ENCODE measurements around the gene NDUFB8.

Gene NDUFB8

GRCh38 chr10:100551738-100552137 lies 22.1 kb upstream of the NDUFB8 start:
- in situ Hi-C loops (cut with MboI; ENCODE audit: low pct_unique_long_range_greater_than_20kb, low sequenced_read_pairs): no loop called here
- no peak for DNase-seq

GRCh38 chr10:100551196-100551595 lies 21.5 kb upstream of the NDUFB8 start:
- in situ Hi-C loops (cut with MboI; ENCODE audit: low pct_unique_long_range_greater_than_20kb, low sequenced_read_pairs): no loop called here
- no peak for DNase-seq

GRCh38 chr10:100544950-100545349 lies 15.3 kb upstream of the NDUFB8 start:
- in situ Hi-C loops (cut with MboI; ENCODE audit: low pct_unique_long_range_greater_than_20kb, low sequenced_read_pairs): no loop called here
- DNase-seq: no peak

GRCh38 chr10:100537475-100537874 lies 7.8 kb upstream of the NDUFB8 start:
- in situ Hi-C loops (cut with MboI; ENCODE audit: low pct_unique_long_range_greater_than_20kb, low sequenced_read_pairs): no loop called here
- no peak for DNase-seq

GRCh38 chr10:100535715-100536353 lies 6.2 kb upstream of the NDUFB8 start, which contains the start of gene HIF1AN:
TSS of gene HIF1AN (plus strand) at chr10:100535943. CDS start at chr10:100535959, 16 bp downstream.
- in situ Hi-C loops (cut with MboI; ENCODE audit: low pct_unique_long_range_greater_than_20kb, low sequenced_read_pairs): no loop called here
- DNase-seq: peak; percentile 98

GRCh38 chr10:100535338-100535714 lies 5.7 kb upstream of the NDUFB8 start:
- in situ Hi-C loops (cut with MboI; ENCODE audit: low pct_unique_long_range_greater_than_20kb, low sequenced_read_pairs): no loop called here
- DNase-seq: no peak

GRCh38 chr10:100534726-100535125 lies 5.1 kb upstream of the NDUFB8 start:
- no peak for DNase-seq
- in situ Hi-C loops (cut with MboI; ENCODE audit: low pct_unique_long_range_greater_than_20kb, low sequenced_read_pairs): no loop called here

- in situ Hi-C loops (cut with MboI; ENCODE audit: low pct_unique_long_range_greater_than_20kb, low sequenced_read_pairs): no loop called here
- no peak for DNase-seq
Measured at GRCh38 chr10:100531761-100532160, 2.1 kb upstream of the NDUFB8 start.

GRCh38 chr10:100528921-100529474 lies 673 bp downstream of the NDUFB8 start:
- peak; percentile 37 for DNase-seq
- in situ Hi-C loops (cut with MboI; ENCODE audit: low pct_unique_long_range_greater_than_20kb, low sequenced_read_pairs): no loop called here

GRCh38 chr10:100528123-100528886 lies 1.4 kb downstream of the NDUFB8 start:
- no peak for DNase-seq
- in situ Hi-C loops (cut with MboI; ENCODE audit: low pct_unique_long_range_greater_than_20kb, low sequenced_read_pairs): no loop called here

- DNase-seq: no peak
- in situ Hi-C loops (cut with MboI; ENCODE audit: low pct_unique_long_range_greater_than_20kb, low sequenced_read_pairs): loop anchor here (25.0 kb wide), 1 partner anchor 187 kb away; the partner anchor contains the start of genes PKD2L1 and SCD
Measured at GRCh38 chr10:100524638-100525037, 5.0 kb downstream of the NDUFB8 start.

- DNase-seq: no peak
- in situ Hi-C loops (cut with MboI; ENCODE audit: low pct_unique_long_range_greater_than_20kb, low sequenced_read_pairs): loop anchor here (25.0 kb wide), 1 partner anchor 187 kb away; the partner anchor contains the start of genes PKD2L1 and SCD
Measured at GRCh38 chr10:100524206-100524605, 5.5 kb downstream of the NDUFB8 start.

GRCh38 chr10:100522945-100523344 lies 6.7 kb downstream of the NDUFB8 start:
- in situ Hi-C loops (cut with MboI; ENCODE audit: low pct_unique_long_range_greater_than_20kb, low sequenced_read_pairs): loop anchor here (25.0 kb wide), 1 partner anchor 186 kb away; the partner anchor contains the start of genes PKD2L1 and SCD

GRCh38 chr10:100522107-100522801 lies 7.4 kb downstream of the NDUFB8 start:
- DNase-seq: no peak
- in situ Hi-C loops (cut with MboI; ENCODE audit: low pct_unique_long_range_greater_than_20kb, low sequenced_read_pairs): loop anchor here (25.0 kb wide), 1 partner anchor 185 kb away; the partner anchor contains the start of genes PKD2L1 and SCD

More at GRCh38 chr10:100522945-100523344, 6.7 kb downstream of the NDUFB8 start:
- DNase-seq: no peak

GRCh38 chr10:100520811-100521210 lies 8.9 kb downstream of the NDUFB8 start:
- DNase-seq: no peak
- in situ Hi-C loops (cut with MboI; ENCODE audit: low pct_unique_long_range_greater_than_20kb, low sequenced_read_pairs): loop anchor here (25.0 kb wide), 1 partner anchor 184 kb away; the partner anchor contains the start of genes PKD2L1 and SCD

- in situ Hi-C loops (cut with MboI; ENCODE audit: low pct_unique_long_range_greater_than_20kb, low sequenced_read_pairs): loop anchor here (25.0 kb wide), 1 partner anchor 182 kb away; the partner anchor contains the start of genes PKD2L1 and SCD
Measured at GRCh38 chr10:100519311-100520051, 10.2 kb downstream of the NDUFB8 start, which contains the start of gene SEC31B. TSS of gene SEC31B (minus strand) at chr10:100519861. CDS start at chr10:100516952, 2,909 bp downstream.

GRCh38 chr10:100518761-100519241 lies 10.9 kb downstream of the NDUFB8 start:
- in situ Hi-C loops (cut with MboI; ENCODE audit: low pct_unique_long_range_greater_than_20kb, low sequenced_read_pairs): loop anchor here (25.0 kb wide), 1 partner anchor 182 kb away; the partner anchor contains the start of genes PKD2L1 and SCD
- DNase-seq: peak; percentile 76

More at GRCh38 chr10:100519311-100520051, 10.2 kb downstream of the NDUFB8 start, which contains the start of gene SEC31B:
- no peak for DNase-seq

GRCh38 chr10:100516847-100517246 lies 12.8 kb downstream of the NDUFB8 start:
- in situ Hi-C loops (cut with MboI; ENCODE audit: low pct_unique_long_range_greater_than_20kb, low sequenced_read_pairs): loop anchor here (25.0 kb wide), 1 partner anchor 180 kb away; the partner anchor contains the start of genes PKD2L1 and SCD
- DNase-seq: no peak
